Neural progenitor cell (in vitro differentiated cells): ENCODE data around the gene PCCB.

Experiments used
- EZH2 ChIP-seq: fragments of 200-600 bp; sonication (generic); IDR thresholded peaks from 2 replicates; pipeline ENCODE4 v1.6.1; 2017; ENCODE audit warnings: antibody characterized with exemption, mild to moderate bottlenecking, moderate library complexity
- TF ChIP-seq, protein P1 (sequence below): fragments of 200-600 bp; sonication (generic); IDR thresholded peaks from 2 replicates; pipeline ENCODE4 v1.5.1; 2017; ENCODE audit warnings: antibody characterized with exemption, mild to moderate bottlenecking

DNA sequence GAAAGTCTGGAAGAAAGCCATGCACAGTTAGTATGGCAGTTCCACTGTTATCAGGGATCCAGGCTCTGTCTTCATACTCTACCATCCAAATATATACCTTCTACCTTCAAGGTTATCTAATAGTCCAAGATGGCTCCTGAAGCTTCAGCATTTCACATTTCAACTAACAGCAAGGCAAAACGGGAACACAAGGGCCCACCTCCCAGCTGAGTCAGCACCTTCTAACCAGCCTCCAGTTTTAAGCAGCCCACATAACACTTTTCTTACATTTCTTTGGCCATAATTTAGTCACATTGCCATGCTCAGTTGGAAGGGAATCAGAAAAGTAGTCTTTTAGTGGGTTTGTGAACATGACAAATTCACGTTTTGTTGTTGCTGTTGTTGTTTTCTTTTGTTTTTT is 38.6 kb upstream of the PCCB start:
- TF ChIP-seq EZH2, result no peak
- TF ChIP-seq, protein P1, sequence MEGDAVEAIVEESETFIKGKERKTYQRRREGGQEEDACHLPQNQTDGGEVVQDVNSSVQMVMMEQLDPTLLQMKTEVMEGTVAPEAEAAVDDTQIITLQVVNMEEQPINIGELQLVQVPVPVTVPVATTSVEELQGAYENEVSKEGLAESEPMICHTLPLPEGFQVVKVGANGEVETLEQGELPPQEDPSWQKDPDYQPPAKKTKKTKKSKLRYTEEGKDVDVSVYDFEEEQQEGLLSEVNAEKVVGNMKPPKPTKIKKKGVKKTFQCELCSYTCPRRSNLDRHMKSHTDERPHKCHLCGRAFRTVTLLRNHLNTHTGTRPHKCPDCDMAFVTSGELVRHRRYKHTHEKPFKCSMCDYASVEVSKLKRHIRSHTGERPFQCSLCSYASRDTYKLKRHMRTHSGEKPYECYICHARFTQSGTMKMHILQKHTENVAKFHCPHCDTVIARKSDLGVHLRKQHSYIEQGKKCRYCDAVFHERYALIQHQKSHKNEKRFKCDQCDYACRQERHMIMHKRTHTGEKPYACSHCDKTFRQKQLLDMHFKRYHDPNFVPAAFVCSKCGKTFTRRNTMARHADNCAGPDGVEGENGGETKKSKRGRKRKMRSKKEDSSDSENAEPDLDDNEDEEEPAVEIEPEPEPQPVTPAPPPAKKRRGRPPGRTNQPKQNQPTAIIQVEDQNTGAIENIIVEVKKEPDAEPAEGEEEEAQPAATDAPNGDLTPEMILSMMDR, result no peak
